Measurements from ENCODE around the gene CISTR. TPM values are rescaled to one million over a fixed set of nuclear protein-coding genes. Genes with fewer than 3 reads are reported as not detected.

CISTR gene
- total RNA-seq, 4 donors from 2014 or later, result not detected

- no peak for DNase-seq (ENCODE audit: extremely low spot score)
- Histone ChIP-seq H3K27me3 (peaks cover 0 to 70% (median 20%) of the 10 kb centered on the region in 4 donors), H3K9me3 (no peaks in the 10 kb centered on the region), H3K36me3 (no peaks in the 10 kb centered on the region), H3K4me1 (peaks cover 22 to 41% (median 31%) of the 10 kb centered on the region in 4 donors), H3K4me3 (no peak overlapping the region), H3K27ac (replicated peaks in 1 of 4) (no peak overlapping the region)
- no peak for TF ChIP-seq POLR2AphosphoS5 (IDR thresholded peaks at IDR 0.05)
- TF ChIP-seq EP300 (IDR thresholded peaks at IDR 0.05), result no peak
- no peak for TF ChIP-seq CTCF (IDR thresholded peaks at IDR 0.05)
- TF ChIP-seq POLR2A (IDR thresholded peaks at IDR 0.05; ENCODE audit: low read depth), result no peak
- 49% methylated on average over 22 of the region's 22 CpGs for WGBS
- intact Hi-C loops (cut with DNase I), result no loop called here
Measured at GRCh38 chr12:53748072-53748840, 3.5 kb downstream of the CISTR start.

- Histone ChIP-seq H3K27me3 (peaks cover 0 to 79% (median 29%) of the 10 kb centered on the region in 4 donors), H3K9me3 (no peaks in the 10 kb centered on the region), H3K36me3 (no peaks in the 10 kb centered on the region), H3K27ac (replicated peaks in 1 of 4) (no peak overlapping the region), H3K4me3 (no peak overlapping the region), H3K4me1 (peaks cover 22 to 39% (median 31%) of the 10 kb centered on the region in 4 donors)
- WGBS, result 20% methylated on average over 3 of the region's 5 CpGs
- intact Hi-C loops (cut with DNase I), result no loop called here
- no peak for DNase-seq (ENCODE audit: extremely low spot score)
- TF ChIP-seq CTCF (IDR thresholded peaks at IDR 0.05) (no peak), POLR2AphosphoS5 (IDR thresholded peaks at IDR 0.05) (no peak), EP300 (IDR thresholded peaks at IDR 0.05) (no peak), POLR2A (IDR thresholded peaks at IDR 0.05; ENCODE audit: low read depth) (no peak)
Measured at GRCh38 chr12:53747095-53747494, 4.7 kb downstream of the CISTR start.

GRCh38 chr12:53746592-53747092 lies 5.1 kb downstream of the CISTR start:
- Histone ChIP-seq H3K4me3 (no peak overlapping the region), H3K27ac (replicated peaks in 1 of 4) (no peak overlapping the region), H3K9me3 (no peaks in the 10 kb centered on the region), H3K36me3 (no peaks in the 10 kb centered on the region), H3K4me1 (peaks cover 17 to 34% (median 26%) of the 10 kb centered on the region in 4 donors), H3K27me3 (peaks cover 0 to 79% (median 30%) of the 10 kb centered on the region in 4 donors)
- peak; percentile 95 for DNase-seq (ENCODE audit: extremely low spot score)
- no peak for TF ChIP-seq POLR2A (IDR thresholded peaks at IDR 0.05; ENCODE audit: low read depth)
- TF ChIP-seq CTCF (IDR thresholded peaks at IDR 0.05), result peak in 2 of 3 experiments; percentile 99 to 100
- TF ChIP-seq POLR2AphosphoS5 (IDR thresholded peaks at IDR 0.05), result peak in 1 of 2 donors; percentile 78
- WGBS, result 0% methylated on average over 8 of the region's 20 CpGs
- intact Hi-C loops (cut with DNase I), result no loop called here

GRCh38 chr12:53744751-53745150 lies 7.0 kb downstream of the CISTR start:
- no peak overlapping the region for H3K27ac ChIP-seq (replicated peaks in 1 of 4)
- no peak for DNase-seq (ENCODE audit: extremely low spot score)
- peaks cover 8 to 24% (median 19%) of the 10 kb centered on the region in 4 donors for H3K4me1 ChIP-seq
- H3K9me3 ChIP-seq, result no peaks in the 10 kb centered on the region
- H3K27me3 ChIP-seq, result peaks cover 0 to 79% (median 40%) of the 10 kb centered on the region in 4 donors
- WGBS, result 56% methylated on average over 6 of the region's 6 CpGs
- intact Hi-C loops (cut with DNase I), result no loop called here
- no peak for TF ChIP-seq POLR2AphosphoS5 (IDR thresholded peaks at IDR 0.05)
- TF ChIP-seq CTCF (IDR thresholded peaks at IDR 0.05), result no peak
- no peak for TF ChIP-seq EP300 (IDR thresholded peaks at IDR 0.05)
- no peak for TF ChIP-seq POLR2A (IDR thresholded peaks at IDR 0.05; ENCODE audit: low read depth)
- no peaks in the 10 kb centered on the region for H3K36me3 ChIP-seq
- H3K4me3 ChIP-seq, result no peak overlapping the region
